Panc1 (cell line): ENCODE results near the gene PCNX2. TPM values are rescaled to one million over a fixed set of nuclear protein-coding genes. Genes with fewer than 3 reads are reported as not detected.

Experiments
- ATAC-seq: fragments of 200-7000 bp; cut with Tn5 transposase; 2 replicates; pipeline ENCODE4 v1.9.1; 2020; ENCODE audit warnings: mild to moderate bottlenecking, moderate library complexity
- BruUV-seq: library from RNA; stranded (reverse); fragments of 400-500 nt; replicated peaks from 2 replicates; lab custom pipeline; 2021; lab: Mats Ljungman, UMichigan
- CTCF ChIA-PET: fragments of 300-600 bp; sonication (Branson Sonifier 250); formaldehyde crosslinking; loops from one replicate; lab custom pipeline; 2022; ENCODE audit warnings: antibody characterized with exemption; lab: Charles Lee
- POLR2A ChIA-PET: fragments of 300-600 bp; sonication (Branson Sonifier 250); formaldehyde crosslinking; loops from one replicate; lab custom pipeline; 2022; ENCODE audit warnings: antibody characterized with exemption; lab: Charles Lee
- DNase-seq: peaks from one replicate; pipeline ENCODE4 v3.0.0-alpha.2; 2010; ENCODE audit warnings: low read depth, low spot score
- H3K27ac ChIP-seq: 2 replicates; pipeline ENCODE4 v1.5.1; 2011; ENCODE audit warnings: mild to moderate bottlenecking, low read length, inconsistent platforms
- H3K27me3 ChIP-seq: fragments of 200-500 bp; sonication (Bioruptor generic); 2 replicates; pipeline ENCODE4 v1.6.0; 2014; ENCODE audit warnings: low read length, inconsistent platforms; ENCODE audit not compliant: control insufficient read depth, insufficient read depth
- H3K36me3 ChIP-seq: fragments of 200-500 bp; sonication (Bioruptor generic); 2 replicates; pipeline ENCODE4 v1.5.1; 2014; ENCODE audit warnings: inconsistent platforms, mild to moderate bottlenecking, low read length, moderate library complexity; ENCODE audit not compliant: control insufficient read depth, insufficient read depth
- H3K4me1 ChIP-seq: 2 replicates; pipeline ENCODE4 v1.5.1; 2011; ENCODE audit warnings: inconsistent platforms, mild to moderate bottlenecking, low read length, moderate library complexity; ENCODE audit not compliant: control insufficient read depth, insufficient read depth
- H3K4me3 ChIP-seq, 2 experiments: 2 replicates each; pipeline ENCODE4 v1.5.1; 2011 to 2012; ENCODE audit warnings: low read depth in 2 of 2, low read length in 2 of 2, mild to moderate bottlenecking in 2 of 2, inconsistent platforms in 1 of 2, moderate library complexity in 1 of 2
- H3K9me3 ChIP-seq: fragments of 200-500 bp; sonication (Bioruptor generic); 2 replicates; pipeline ENCODE4 v1.5.1; 2014; ENCODE audit warnings: low read depth, mild to moderate bottlenecking, inconsistent platforms, low read length, moderate library complexity; ENCODE audit not compliant: control insufficient read depth, insufficient read depth
- POLR2AphosphoS5 ChIP-seq: IDR thresholded peaks from 2 replicates; pipeline ENCODE4 v1.6.1; 2012; ENCODE audit warnings: mild to moderate bottlenecking, low read depth, low read length, moderate library complexity
- SIN3A ChIP-seq: IDR thresholded peaks from 2 replicates; pipeline ENCODE4 v1.6.1; 2012; ENCODE audit warnings: low read depth, mild to moderate bottlenecking, low read length, moderate library complexity, borderline replicate concordance; ENCODE audit not compliant: insufficient read depth
- TCF7L2 ChIP-seq: IDR thresholded peaks from 2 replicates; pipeline ENCODE4 v1.6.1; 2011; ENCODE audit warnings: mild to moderate bottlenecking, low read depth, low read length, inconsistent platforms
- in situ Hi-C: cut with HindIII; loops from 2 replicates; pipeline ENCODE4 v1.10.0; 2016; ENCODE audit warnings: low sequenced_read_pairs, low pct_unique_long_range_greater_than_20kb
- intact Hi-C: fragments of 100-400 bp; cut with micrococcal nuclease; formaldehyde crosslinking; loops from one replicate; pipeline ENCODE4 v1.10.0; 2022; ENCODE audit not compliant: unreplicated experiment
- total RNA-seq: library from RNA; stranded (reverse); gene quantifications from one replicate; pipeline ENCODE4 v1.2.1, GENCODE V29; 2021; ENCODE audit not compliant: unreplicated experiment
- TF ChIP-seq, protein P1 (sequence below): fragments of 450-650 bp; IDR thresholded peaks from 2 replicates; pipeline ENCODE4 v1.5.1; 2017; ENCODE audit warnings: mild to moderate bottlenecking
- TF ChIP-seq, protein P2 (sequence below), 2 experiments: IDR thresholded peaks; 2 replicates each; pipeline ENCODE4 v1.6.1; 2011 to 2012; ENCODE audit warnings: low read depth in 2 of 2, control low read depth in 1 of 2, low read length in 1 of 2, mild to moderate bottlenecking in 1 of 2, moderate library complexity in 1 of 2; ENCODE audit not compliant: insufficient read depth in 1 of 2

PCNX2 gene
- total RNA-seq, 1 experiment from 2014 or later, result 2.6 TPM

DNA sequence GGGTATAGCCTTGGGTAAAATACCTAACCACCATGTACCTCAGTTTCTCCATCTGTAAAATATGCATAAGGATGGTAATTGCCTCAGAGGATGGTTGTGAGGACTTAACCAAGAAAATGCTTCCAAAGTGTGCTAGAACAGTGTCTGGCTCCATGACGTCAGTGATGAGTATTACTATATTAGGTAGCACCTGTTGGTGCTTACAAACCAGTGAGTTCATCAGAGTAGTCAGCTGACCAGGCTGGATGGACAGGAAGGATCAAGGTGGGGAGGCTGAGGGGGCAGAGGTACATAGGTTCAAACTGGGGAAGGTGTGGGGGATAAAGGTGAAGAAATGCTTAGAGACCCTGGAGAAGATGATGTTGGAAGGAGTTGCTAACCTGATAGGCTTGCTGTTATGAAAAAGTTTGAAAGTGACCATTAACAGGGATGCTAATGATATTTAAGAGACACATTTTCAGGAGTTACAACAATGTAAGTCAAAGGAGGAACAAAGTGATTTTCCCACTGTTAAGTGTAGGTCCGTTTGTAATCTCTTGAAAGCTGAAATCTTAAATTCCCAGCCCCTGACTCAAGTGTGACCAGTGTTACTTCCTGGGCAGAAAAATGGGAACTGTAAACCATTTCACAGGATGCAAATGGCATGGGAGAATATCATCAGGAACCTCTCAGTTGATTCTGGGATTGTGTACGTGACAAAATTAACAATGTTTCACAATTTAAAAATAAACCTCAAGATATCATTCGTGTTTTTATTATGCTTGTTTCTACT lies 340.7 kb downstream of the PCNX2 start:
- CTCF ChIA-PET, result no interaction called here
- DNase-seq (no peak), ATAC-seq (no peak)
- in situ Hi-C loops (no loop called here), intact Hi-C loops (no loop called here)
- H3K27me3 ChIP-seq, result no peaks in the 10 kb centered on the region
- TF ChIP-seq, protein P1, sequence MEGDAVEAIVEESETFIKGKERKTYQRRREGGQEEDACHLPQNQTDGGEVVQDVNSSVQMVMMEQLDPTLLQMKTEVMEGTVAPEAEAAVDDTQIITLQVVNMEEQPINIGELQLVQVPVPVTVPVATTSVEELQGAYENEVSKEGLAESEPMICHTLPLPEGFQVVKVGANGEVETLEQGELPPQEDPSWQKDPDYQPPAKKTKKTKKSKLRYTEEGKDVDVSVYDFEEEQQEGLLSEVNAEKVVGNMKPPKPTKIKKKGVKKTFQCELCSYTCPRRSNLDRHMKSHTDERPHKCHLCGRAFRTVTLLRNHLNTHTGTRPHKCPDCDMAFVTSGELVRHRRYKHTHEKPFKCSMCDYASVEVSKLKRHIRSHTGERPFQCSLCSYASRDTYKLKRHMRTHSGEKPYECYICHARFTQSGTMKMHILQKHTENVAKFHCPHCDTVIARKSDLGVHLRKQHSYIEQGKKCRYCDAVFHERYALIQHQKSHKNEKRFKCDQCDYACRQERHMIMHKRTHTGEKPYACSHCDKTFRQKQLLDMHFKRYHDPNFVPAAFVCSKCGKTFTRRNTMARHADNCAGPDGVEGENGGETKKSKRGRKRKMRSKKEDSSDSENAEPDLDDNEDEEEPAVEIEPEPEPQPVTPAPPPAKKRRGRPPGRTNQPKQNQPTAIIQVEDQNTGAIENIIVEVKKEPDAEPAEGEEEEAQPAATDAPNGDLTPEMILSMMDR, result no peak
- TF ChIP-seq, protein P2, sequence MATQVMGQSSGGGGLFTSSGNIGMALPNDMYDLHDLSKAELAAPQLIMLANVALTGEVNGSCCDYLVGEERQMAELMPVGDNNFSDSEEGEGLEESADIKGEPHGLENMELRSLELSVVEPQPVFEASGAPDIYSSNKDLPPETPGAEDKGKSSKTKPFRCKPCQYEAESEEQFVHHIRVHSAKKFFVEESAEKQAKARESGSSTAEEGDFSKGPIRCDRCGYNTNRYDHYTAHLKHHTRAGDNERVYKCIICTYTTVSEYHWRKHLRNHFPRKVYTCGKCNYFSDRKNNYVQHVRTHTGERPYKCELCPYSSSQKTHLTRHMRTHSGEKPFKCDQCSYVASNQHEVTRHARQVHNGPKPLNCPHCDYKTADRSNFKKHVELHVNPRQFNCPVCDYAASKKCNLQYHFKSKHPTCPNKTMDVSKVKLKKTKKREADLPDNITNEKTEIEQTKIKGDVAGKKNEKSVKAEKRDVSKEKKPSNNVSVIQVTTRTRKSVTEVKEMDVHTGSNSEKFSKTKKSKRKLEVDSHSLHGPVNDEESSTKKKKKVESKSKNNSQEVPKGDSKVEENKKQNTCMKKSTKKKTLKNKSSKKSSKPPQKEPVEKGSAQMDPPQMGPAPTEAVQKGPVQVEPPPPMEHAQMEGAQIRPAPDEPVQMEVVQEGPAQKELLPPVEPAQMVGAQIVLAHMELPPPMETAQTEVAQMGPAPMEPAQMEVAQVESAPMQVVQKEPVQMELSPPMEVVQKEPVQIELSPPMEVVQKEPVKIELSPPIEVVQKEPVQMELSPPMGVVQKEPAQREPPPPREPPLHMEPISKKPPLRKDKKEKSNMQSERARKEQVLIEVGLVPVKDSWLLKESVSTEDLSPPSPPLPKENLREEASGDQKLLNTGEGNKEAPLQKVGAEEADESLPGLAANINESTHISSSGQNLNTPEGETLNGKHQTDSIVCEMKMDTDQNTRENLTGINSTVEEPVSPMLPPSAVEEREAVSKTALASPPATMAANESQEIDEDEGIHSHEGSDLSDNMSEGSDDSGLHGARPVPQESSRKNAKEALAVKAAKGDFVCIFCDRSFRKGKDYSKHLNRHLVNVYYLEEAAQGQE (IDR thresholded peaks at IDR 0.05; ENCODE audit: insufficient read depth in 1 of 2, low read depth in 2 of 2, low read length in 1 of 2), result no peak
- no peak for TF ChIP-seq POLR2AphosphoS5
- no peak for TF ChIP-seq SIN3A
- peaks cover 5% of the 10 kb centered on the region for H3K36me3 ChIP-seq
- POLR2A ChIA-PET, result no interaction called here
- no peak overlapping the region for H3K4me3 ChIP-seq
- H3K9me3 ChIP-seq, result 0 out of 2 replicates have a peak, but pooled peaks cover 6% of the 10 kb centered on the region
- BruUV-seq, result no TSS peak
- H3K4me1 ChIP-seq, result peaks cover 13% of the 10 kb centered on the region
- H3K27ac ChIP-seq, result no peak overlapping the region

GRCh38 chr1:232952514-232953499 lies 342.7 kb downstream of the PCNX2 start:
- DNase-seq (peak; percentile 53), ATAC-seq (peak; percentile 75)
- ChIA-PET POLR2A (no interaction called here), CTCF (interaction anchor here (0.7 to 0.9 kb wide), 2 partner anchors 73 to 230 kb away, joined by 3 to 7 read pairs; no protein-coding TSS in a partner anchor)
- in situ Hi-C loops (no loop called here), intact Hi-C loops (no loop called here)
- H3K4me1 ChIP-seq, result peaks cover 13% of the 10 kb centered on the region
- TF ChIP-seq TCF7L2 (no peak), SIN3A (no peak), POLR2AphosphoS5 (no peak)
- TF ChIP-seq, protein P1, result peak; percentile 82
- TF ChIP-seq, protein P2 (IDR thresholded peaks at IDR 0.05; ENCODE audit: insufficient read depth in 1 of 2, low read depth in 2 of 2, low read length in 1 of 2), result no peak
- H3K27me3 ChIP-seq, result no peaks in the 10 kb centered on the region
- H3K9me3 ChIP-seq, result 0 out of 2 replicates have a peak, but pooled peaks cover 5% of the 10 kb centered on the region
- H3K27ac ChIP-seq, result no peak overlapping the region
- H3K4me3 ChIP-seq, result no peak overlapping the region
- H3K36me3 ChIP-seq, result peaks cover 5% of the 10 kb centered on the region
- BruUV-seq, result TSS peak; percentile 21
